Caco-2 (cell line): ENCODE measurements around the gene PARVG. TPM values are rescaled to one million over a fixed set of nuclear protein-coding genes. Genes with fewer than 3 reads are reported as not detected.

ENCODE experiments used
- BruUV-seq: library from RNA; stranded (reverse); fragments of 400-500 nt; replicated peaks from 2 replicates; lab custom pipeline; 2021; lab: Mats Ljungman, UMichigan
- CTCF ChIA-PET: fragments of 300-600 bp; sonication (Branson Sonifier 250); formaldehyde crosslinking; loops from one replicate; lab custom pipeline; 2022; ENCODE audit warnings: antibody characterized with exemption; lab: Charles Lee
- POLR2A ChIA-PET: fragments of 300-600 bp; sonication (Branson Sonifier 250); formaldehyde crosslinking; loops from one replicate; lab custom pipeline; 2022; ENCODE audit warnings: antibody characterized with exemption; lab: Charles Lee
- DNase-seq, 2 experiments: peaks; one replicate each; pipeline versions ENCODE4 v3.0.0 to v3.0.0-alpha.2; 2020 to 2022
- H3K27me3 ChIP-seq: replicated peaks from 2 replicates; pipeline ENCODE4 v1.6.0; 2011; ENCODE audit warnings: low read length; ENCODE audit not compliant: control insufficient read depth, insufficient read depth
- H3K36me3 ChIP-seq: 2 replicates; pipeline ENCODE4 v1.5.1; 2011; ENCODE audit warnings: low read length; ENCODE audit not compliant: control insufficient read depth, insufficient read depth
- H3K4me1 ChIP-seq: fragments of 250-450 bp; sonication (Bioruptor Pico); 2 replicates; pipeline ENCODE4 v1.5.1; 2020; ENCODE audit warnings: mild to moderate bottlenecking
- H3K4me3 ChIP-seq: 2 replicates; pipeline ENCODE4 v1.5.1; 2011; ENCODE audit warnings: low read depth, mild to moderate bottlenecking, control low read depth, low read length
- H3K9me3 ChIP-seq: fragments of 250-450 bp; sonication (Bioruptor Pico); 2 replicates; pipeline ENCODE4 v1.5.1; 2020; ENCODE audit warnings: mild to moderate bottlenecking, moderate library complexity
- H3K27ac Mint-ChIP-seq: one replicate; pipeline ENCODE4 v1.8.0; 2022; ENCODE audit warnings: mixed read lengths; ENCODE audit not compliant: unreplicated experiment
- H3K27me3 Mint-ChIP-seq: one replicate; pipeline ENCODE4 v1.8.0; 2022; ENCODE audit warnings: mixed read lengths; ENCODE audit not compliant: insufficient read depth, unreplicated experiment
- H3K36me3 Mint-ChIP-seq: one replicate; pipeline ENCODE4 v1.8.0; 2022; ENCODE audit warnings: mild to moderate bottlenecking, mixed read lengths; ENCODE audit not compliant: insufficient read depth, unreplicated experiment
- H3K4me1 Mint-ChIP-seq: one replicate; pipeline ENCODE4 v1.8.0; 2022; ENCODE audit warnings: low read depth, mixed read lengths; ENCODE audit not compliant: unreplicated experiment
- H3K4me3 Mint-ChIP-seq: one replicate; pipeline ENCODE4 v1.8.0; 2022; ENCODE audit warnings: mild to moderate bottlenecking, moderate library complexity, mixed read lengths; ENCODE audit not compliant: unreplicated experiment
- H3K9me3 Mint-ChIP-seq: one replicate; pipeline ENCODE4 v1.8.0; 2022; ENCODE audit warnings: mixed read lengths; ENCODE audit not compliant: unreplicated experiment
- CTCF ChIP-seq, 2 experiments: fragments of 200-600 bp in 1 of 2; IDR thresholded peaks; 1 replicate in 1 of 2; 2 replicates in 1 of 2; pipeline versions ENCODE4 v1.5.1 to v1.8.0; 2011 to 2022; ENCODE audit warnings: antibody characterized with exemption in 1 of 2, control low read depth in 1 of 2, inconsistent platforms in 1 of 2, low read depth in 1 of 2, low read length in 1 of 2, mild to moderate bottlenecking in 1 of 2, moderate library complexity in 1 of 2; ENCODE audit not compliant: insufficient read depth in 1 of 2, severe bottlenecking in 1 of 2, unreplicated experiment in 1 of 2
- intact Hi-C: fragments of 100-400 bp; cut with micrococcal nuclease; formaldehyde crosslinking; loops from one replicate; pipeline ENCODE4 v1.10.0; 2022; ENCODE audit not compliant: unreplicated experiment
- total RNA-seq: library from RNA; stranded (reverse); gene quantifications from 2 replicates; pipeline ENCODE4 v1.2.3, GENCODE V29; 2022

The PARVG gene
- total RNA-seq, 1 experiment from 2014 or later: not detected

GRCh38 chr22:44211256-44211945, 30.7 kb downstream of the PARVG start:
- Histone ChIP-seq H3K4me3 (no peak overlapping the region), H3K27me3 (no peaks in the 10 kb centered on the region), H3K9me3 (no peaks in the 10 kb centered on the region), H3K36me3 (no peaks in the 10 kb centered on the region), H3K4me1 (no peaks in the 10 kb centered on the region)
- Mint-ChIP-seq H3K36me3 (no peaks in the 10 kb centered on the region), H3K9me3 (peaks cover 14% of the 10 kb centered on the region), H3K27me3 (peaks cover 20% of the 10 kb centered on the region), H3K27ac (no peak overlapping the region), H3K4me1 (no peaks in the 10 kb centered on the region), H3K4me3 (no peak overlapping the region)
- ChIA-PET CTCF (no interaction called here), POLR2A (no interaction called here)
- no peak for TF ChIP-seq CTCF (IDR thresholded peaks at IDR 0.05; ENCODE audit: insufficient read depth in 1 of 2, low read depth in 1 of 2, low read length in 1 of 2, severe bottlenecking in 1 of 2, unreplicated experiment in 1 of 2)
- intact Hi-C loops: no loop called here
- BruUV-seq: no TSS peak
- DNase-seq: no peak

- no peak overlapping the region for H3K4me3 ChIP-seq
- H3K4me1 ChIP-seq: no peaks in the 10 kb centered on the region
- H3K9me3 Mint-ChIP-seq: peaks cover 14% of the 10 kb centered on the region
- TF ChIP-seq CTCF (IDR thresholded peaks at IDR 0.05; ENCODE audit: insufficient read depth in 1 of 2, low read depth in 1 of 2, low read length in 1 of 2, severe bottlenecking in 1 of 2, unreplicated experiment in 1 of 2): no peak
- H3K4me3 Mint-ChIP-seq: no peak overlapping the region
- intact Hi-C loops: no loop called here
- ChIA-PET POLR2A (no interaction called here), CTCF (no interaction called here)
- H3K36me3 ChIP-seq: no peaks in the 10 kb centered on the region
- no TSS peak for BruUV-seq
- H3K9me3 ChIP-seq: no peaks in the 10 kb centered on the region
- H3K4me1 Mint-ChIP-seq: no peaks in the 10 kb centered on the region
- no peaks in the 10 kb centered on the region for H3K36me3 Mint-ChIP-seq
- no peak for DNase-seq
- peaks cover 20% of the 10 kb centered on the region for H3K27me3 Mint-ChIP-seq
- no peaks in the 10 kb centered on the region for H3K27me3 ChIP-seq
- no peak overlapping the region for H3K27ac Mint-ChIP-seq
Measured at GRCh38 chr22:44211946-44212930, 31.5 kb downstream of the PARVG start.

- BruUV-seq: no TSS peak
- Mint-ChIP-seq H3K36me3 (no peaks in the 10 kb centered on the region), H3K9me3 (peaks cover 14% of the 10 kb centered on the region), H3K4me3 (no peak overlapping the region), H3K27me3 (peaks cover 20% of the 10 kb centered on the region), H3K27ac (no peak overlapping the region), H3K4me1 (no peaks in the 10 kb centered on the region)
- Histone ChIP-seq H3K4me3 (no peak overlapping the region), H3K36me3 (no peaks in the 10 kb centered on the region), H3K27me3 (no peaks in the 10 kb centered on the region), H3K4me1 (no peaks in the 10 kb centered on the region), H3K9me3 (no peaks in the 10 kb centered on the region)
- ChIA-PET POLR2A (no interaction called here), CTCF (no interaction called here)
- intact Hi-C loops: no loop called here
- TF ChIP-seq CTCF (IDR thresholded peaks at IDR 0.05; ENCODE audit: insufficient read depth in 1 of 2, low read depth in 1 of 2, low read length in 1 of 2, severe bottlenecking in 1 of 2, unreplicated experiment in 1 of 2): no peak
- no peak for DNase-seq
Measured at GRCh38 chr22:44212936-44213335, 32.2 kb downstream of the PARVG start.
